NB4 (cell line): ENCODE measurements around the gene B3GALNT2.

ENCODE experiments used
- CTCF ChIP-seq: IDR thresholded peaks from one replicate; pipeline ENCODE4 v1.5.1; 2012; ENCODE audit warnings: low read depth, low read length
- MAX ChIP-seq: IDR thresholded peaks from 2 replicates; pipeline ENCODE4 v1.6.1; 2011; ENCODE audit warnings: low read depth, low read length
- MYC ChIP-seq: IDR thresholded peaks from 2 replicates; pipeline ENCODE4 v1.6.1; 2011; ENCODE audit warnings: low read depth, low read length

- TF ChIP-seq MAX, result no peak
- no peak for TF ChIP-seq CTCF
- TF ChIP-seq MYC, result no peak
These were observed 21.2 kb downstream of the B3GALNT2 start for GRCh38 chr1:235483090-235483489.
